HCT116 (cell line): ENCODE measurements around the gene ORC4. TPM values are rescaled to one million over a fixed set of nuclear protein-coding genes. Genes with fewer than 3 reads are reported as not detected.

Experiments
- ATAC-seq: fragments of 200-7000 bp; cut with Tn5 transposase; 2 replicates; pipeline ENCODE4 v1.9.1; 2020; ENCODE audit warnings: mild to moderate bottlenecking, moderate library complexity
- BruUV-seq: library from RNA; stranded (reverse); fragments of 400-500 nt; replicated peaks from 2 replicates; lab custom pipeline; 2021; lab: Mats Ljungman, UMichigan
- CTCF ChIA-PET: fragments of 300-600 bp; sonication (Branson Sonifier 250); formaldehyde crosslinking; loops from one replicate; lab custom pipeline; 2021; ENCODE audit warnings: antibody characterized with exemption; lab: Charles Lee
- POLR2A ChIA-PET: fragments of 300-600, 350-600 bp; sonication (Branson Sonifier 250); formaldehyde crosslinking; loops from one replicate; lab custom pipeline; 2021; ENCODE audit warnings: antibody characterized with exemption; lab: Charles Lee
- RAD21 ChIA-PET, 2 experiments: fragments of 300-600 bp; sonication (Branson Sonifier 250); formaldehyde crosslinking; loops; one replicate each; lab custom pipeline; 2023; ENCODE audit warnings: low total read pairs in 2 of 2; ENCODE audit not compliant: uncharacterized antibody in 2 of 2, unreplicated experiment in 2 of 2, low non-redundant PET in 1 of 2; lab: Charles Lee
- DNase-seq: peaks from one replicate; pipeline ENCODE4 v3.0.0-alpha.2; 2010; ENCODE audit warnings: low read depth, low spot score
- H2AFZ ChIP-seq: fragments of 200-600 bp; shearing (Covaris generic), sonication (generic); 2 replicates; pipeline ENCODE4 v1.6.1; 2017; ENCODE audit warnings: low read depth, mixed run types, mixed read lengths, antibody characterized with exemption, low read length; ENCODE audit not compliant: poor library complexity, severe bottlenecking
- H3K27ac ChIP-seq: 2 replicates; pipeline ENCODE4 v1.5.1; 2012; ENCODE audit warnings: low read depth, low read length
- H3K27me3 ChIP-seq: fragments of 200-600 bp; sonication (generic); 2 replicates; pipeline ENCODE4 v1.6.1; 2016; ENCODE audit warnings: mixed run types, low read length, mixed read lengths; ENCODE audit not compliant: insufficient read depth
- H3K36me3 ChIP-seq, 2 experiments: fragments of 200-500 bp in 1 of 2; fragments of 200-600 bp in 1 of 2; sonication (Bioruptor generic) in 1 of 2; sonication (generic) in 1 of 2; 2 replicates each; pipeline versions ENCODE4 v1.5.1 to v1.6.1; 2014 to 2016; ENCODE audit warnings: low read length in 2 of 2, inconsistent platforms in 1 of 2, mixed read lengths in 1 of 2, mixed run types in 1 of 2; ENCODE audit not compliant: insufficient read depth in 2 of 2, control insufficient read depth in 1 of 2
- H3K4me1 ChIP-seq, 2 experiments: fragments of 200-600 bp in 1 of 2; sonication (generic) in 1 of 2; 2 replicates each; pipeline versions ENCODE4 v1.5.1 to v1.6.1; 2012 to 2017; ENCODE audit warnings: low read length in 2 of 2, inconsistent platforms in 1 of 2, mild to moderate bottlenecking in 1 of 2, mixed read lengths in 1 of 2, mixed run types in 1 of 2, moderate library complexity in 1 of 2; ENCODE audit not compliant: insufficient read depth in 2 of 2, control insufficient read depth in 1 of 2
- H3K4me2 ChIP-seq: fragments of 200-600 bp; sonication (generic); 2 replicates; pipeline ENCODE4 v1.6.1; 2017; ENCODE audit warnings: mixed run types, low read length, mixed read lengths
- H3K4me3 ChIP-seq, 2 experiments: fragments of 200-600 bp in 1 of 2; sonication (generic) in 1 of 2; replicated peaks in 1 of 2; 2 replicates each; pipeline ENCODE4 v1.5.1; 2011 to 2016; ENCODE audit warnings: low read length in 2 of 2, control low read depth in 1 of 2, low read depth in 1 of 2, mild to moderate bottlenecking in 1 of 2, mixed read lengths in 1 of 2, mixed run types in 1 of 2
- H3K79me2 ChIP-seq: fragments of 200-600 bp; sonication (generic); 2 replicates; pipeline ENCODE4 v1.6.1; 2017; ENCODE audit warnings: mild to moderate bottlenecking, mixed run types, low read length, moderate library complexity, mixed read lengths; ENCODE audit not compliant: insufficient read depth
- H3K9ac ChIP-seq: fragments of 200-600 bp; sonication (generic); 2 replicates; pipeline ENCODE4 v1.6.1; 2016; ENCODE audit warnings: low read length, mixed read lengths
- H3K9me2 ChIP-seq: fragments of 200-600 bp; sonication (generic), shearing (Covaris generic); 2 replicates; pipeline ENCODE4 v1.6.1; 2017; ENCODE audit warnings: mixed run types, mild to moderate bottlenecking, moderate library complexity; ENCODE audit not compliant: insufficient read depth
- H3K9me3 ChIP-seq, 2 experiments: fragments of 200-500 bp in 1 of 2; fragments of 200-600 bp in 1 of 2; sonication (Bioruptor generic) in 1 of 2; sonication (generic) in 1 of 2; 2 replicates each; pipeline ENCODE4 v1.6.1; 2014 to 2017; ENCODE audit warnings: low read length in 2 of 2, mixed read lengths in 2 of 2, inconsistent platforms in 1 of 2, low read depth in 1 of 2, mild to moderate bottlenecking in 1 of 2, mixed run types in 1 of 2, moderate library complexity in 1 of 2; ENCODE audit not compliant: control insufficient read depth in 1 of 2, insufficient read depth in 1 of 2
- H4K20me1 ChIP-seq: fragments of 200-600 bp; sonication (generic), shearing (Covaris generic); 2 replicates; pipeline ENCODE4 v1.6.1; 2017; ENCODE audit warnings: mixed run types, mild to moderate bottlenecking, moderate library complexity; ENCODE audit not compliant: insufficient read depth
- ATF3 ChIP-seq: IDR thresholded peaks from 2 replicates; pipeline ENCODE4 v1.6.1; 2012
- CBX3 ChIP-seq: IDR thresholded peaks from 2 replicates; pipeline ENCODE4 v1.6.1; 2012; ENCODE audit warnings: low read depth
- CEBPB ChIP-seq: IDR thresholded peaks from 2 replicates; pipeline ENCODE4 v1.6.1; 2012; ENCODE audit warnings: low read depth
- ELF1 ChIP-seq: IDR thresholded peaks from 2 replicates; pipeline ENCODE4 v1.6.1; 2012; ENCODE audit warnings: low read depth, borderline replicate concordance
- EZH2 ChIP-seq: fragments of 200-600 bp; sonication (generic); IDR thresholded peaks from 2 replicates; pipeline ENCODE4 v1.6.1; 2017; ENCODE audit warnings: antibody characterized with exemption, mixed run types
- EZH2phosphoT487 ChIP-seq: fragments of 200-600 bp; IDR thresholded peaks from 2 replicates; pipeline ENCODE4 v1.6.1; 2018; ENCODE audit warnings: antibody characterized with exemption, borderline replicate concordance
- POLR2A ChIP-seq: IDR thresholded peaks from 2 replicates; pipeline ENCODE4 v1.7.0; 2011; ENCODE audit warnings: borderline replicate concordance; ENCODE audit not compliant: insufficient read depth, insufficient read length; ENCODE audit errors: extremely low read depth
- RAD21 ChIP-seq: IDR thresholded peaks from 2 replicates; pipeline ENCODE4 v1.6.1; 2012; ENCODE audit warnings: low read depth, mild to moderate bottlenecking
- REST ChIP-seq: IDR thresholded peaks from 2 replicates; pipeline ENCODE4 v1.6.1; 2012; ENCODE audit warnings: low read depth
- SP1 ChIP-seq: IDR thresholded peaks from 2 replicates; pipeline ENCODE4 v1.6.1; 2012; ENCODE audit warnings: low read depth
- SRF ChIP-seq: IDR thresholded peaks from 2 replicates; pipeline ENCODE4 v1.6.1; 2012; ENCODE audit warnings: low read depth
- YY1 ChIP-seq: IDR thresholded peaks from 2 replicates; pipeline ENCODE4 v1.6.1; 2011; ENCODE audit warnings: low read length, low read depth, moderate library complexity, mild to moderate bottlenecking; ENCODE audit not compliant: insufficient replicate concordance; ENCODE audit errors: extremely low read depth
- ZBTB33 ChIP-seq: IDR thresholded peaks from 2 replicates; pipeline ENCODE4 v1.6.1; 2011; ENCODE audit warnings: mild to moderate bottlenecking, low read length, moderate library complexity; ENCODE audit not compliant: insufficient replicate concordance; ENCODE audit errors: extremely low read depth
- ZFX ChIP-seq: fragments of 450-650 bp; IDR thresholded peaks from 2 replicates; pipeline ENCODE4 v1.6.1; 2017
- ZNF274 ChIP-seq: fragments of 200-500 bp; sonication (Bioruptor generic); IDR thresholded peaks from 2 replicates; pipeline ENCODE4 v1.6.1; 2014; ENCODE audit warnings: mild to moderate bottlenecking, low read depth, low read length, inconsistent platforms
- intact Hi-C: fragments of 100-400 bp; cut with micrococcal nuclease; formaldehyde crosslinking; loops from 2 replicates; pipeline ENCODE4 v1.10.0; 2022
- total RNA-seq: library from RNA; stranded (reverse); gene quantifications from one replicate; pipeline ENCODE4 v1.2.1, GENCODE V29; 2021; ENCODE audit not compliant: unreplicated experiment

The ORC4 gene
- total RNA-seq, 1 experiment from 2014 or later: 51.0 TPM

GRCh38 chr2:148042219-148042618, 21.7 kb upstream of the ORC4 start:
- DNase-seq: no peak
- Histone ChIP-seq H3K9me2 (no peaks in the 10 kb centered on the region), H3K9me3 (no peaks in the 10 kb centered on the region), H2AFZ (no peak overlapping the region), H3K9ac (no peak overlapping the region), H3K79me2 (no peaks in the 10 kb centered on the region), H3K27ac (no peak overlapping the region), H3K27me3 (no peaks in the 10 kb centered on the region), H4K20me1 (0 out of 2 replicates have a peak, but pooled peaks cover 3% of the 10 kb centered on the region), H3K4me2 (no peak overlapping the region), H3K4me3 (no peak overlapping the region), H3K4me1 (no peaks in the 10 kb centered on the region), H3K36me3 (no peaks in the 10 kb centered on the region)
- BruUV-seq: no TSS peak
- ChIA-PET CTCF (no interaction called here), POLR2A (no interaction called here), RAD21 (no interaction called here)
- TF ChIP-seq ZBTB33 (no peak), SP1 (no peak), EZH2 (no peak), ZNF274 (no peak)
- ATAC-seq: no peak
- intact Hi-C loops: no loop called here

GRCh38 chr2:148039783-148040182, 19.2 kb upstream of the ORC4 start:
- Histone ChIP-seq H3K27me3 (no peaks in the 10 kb centered on the region), H4K20me1 (0 out of 2 replicates have a peak, but pooled peaks cover 3% of the 10 kb centered on the region), H3K4me3 (no peak overlapping the region), H3K4me2 (no peak overlapping the region), H3K9me2 (no peaks in the 10 kb centered on the region), H3K79me2 (no peaks in the 10 kb centered on the region; the same call in 1 of the 2 replicates), H3K4me1 (no peaks in the 10 kb centered on the region)
- no peak for ATAC-seq
- intact Hi-C loops: no loop called here
- ChIA-PET RAD21 (no interaction called here), POLR2A (no interaction called here)
- no TSS peak for BruUV-seq
- TF ChIP-seq ZNF274 (no peak), YY1 (no peak), ATF3 (no peak), ELF1 (no peak), SRF (no peak), SP1 (no peak), REST (no peak), EZH2 (no peak), POLR2A (no peak), EZH2phosphoT487 (no peak), ZFX (no peak), CEBPB (no peak), CBX3 (no peak), RAD21 (no peak)
- TF ChIP-seq, all 23 proteins: peak for 0
- DNase-seq: no peak
- Histone ChIP-seq H3K9me3 (no peaks in the 10 kb centered on the region), H2AFZ (no peak overlapping the region), H3K36me3 (no peaks in the 10 kb centered on the region), H3K9ac (no peak overlapping the region), H3K27ac (no peak overlapping the region)
- CTCF ChIA-PET: no interaction called here
